ENCODE data around the gene ZNF556. TPM values are rescaled to one million over a fixed set of nuclear protein-coding genes. Genes with fewer than 3 reads are reported as not detected.

ZNF556 gene
- total RNA-seq, 1 experiment from 2014 or later: not detected

DNA sequence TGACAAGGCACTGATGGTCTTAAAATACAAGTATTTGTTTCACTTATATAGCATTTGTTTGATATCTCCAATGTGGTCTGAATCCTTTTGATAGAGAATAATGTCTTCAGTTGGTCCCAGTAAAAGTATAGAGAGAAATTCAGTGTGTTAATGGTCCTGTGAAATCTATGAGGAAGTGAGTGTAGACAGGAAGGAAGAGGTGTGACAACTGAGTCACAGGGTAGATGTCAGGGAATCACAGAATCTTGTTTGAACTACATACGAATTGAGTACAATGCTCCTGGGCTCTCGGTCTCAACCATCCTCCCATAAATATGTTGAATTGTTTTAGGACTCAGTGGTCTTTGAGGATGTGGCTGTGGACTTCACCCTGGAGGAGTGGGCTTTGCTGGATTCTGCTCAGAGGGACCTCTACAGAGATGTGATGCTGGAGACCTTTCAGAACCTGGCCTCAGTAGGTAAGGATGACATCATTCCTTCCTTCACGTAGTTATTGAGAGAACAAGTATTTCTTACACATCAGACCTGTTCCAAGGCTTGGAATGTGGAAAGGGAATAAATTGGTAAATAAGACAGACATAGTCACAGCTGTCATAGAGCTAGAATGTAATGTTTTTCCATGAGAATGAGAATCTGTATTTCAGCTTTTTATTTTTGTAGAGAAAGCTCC is 16.7 kb upstream of the ZNF556 start:
- no TSS peak for BruUV-seq (replicated peaks)
- intact Hi-C loops (cut with micrococcal nuclease): no loop called here
- Histone ChIP-seq H4K20me1 (ENCODE audit: insufficient read depth) (no peaks in the 10 kb centered on the region), H3K9me3 (ENCODE audit: control insufficient read depth in 1 of 2, insufficient read depth in 1 of 2, low read depth in 1 of 2, low read length in 2 of 2) (peaks cover 24 to 35% of the 10 kb centered on the region in 2 experiments; a peak in 3 of 4 replicates), H2AFZ (ENCODE audit: low read depth, low read length, poor library complexity, severe bottlenecking) (no peak overlapping the region), H3K4me1 (ENCODE audit: control insufficient read depth in 1 of 2, insufficient read depth in 2 of 2, low read length in 2 of 2) (no peaks in the 10 kb centered on the region), H3K79me2 (ENCODE audit: insufficient read depth, low read length) (no peaks in the 10 kb centered on the region), H3K9me2 (ENCODE audit: insufficient read depth) (no peaks in the 10 kb centered on the region), H3K4me3 (replicated peaks in 1 of 2; ENCODE audit: low read depth in 1 of 2, low read length in 2 of 2) (no peak overlapping the region), H3K27me3 (ENCODE audit: insufficient read depth, low read length) (no peaks in the 10 kb centered on the region), H3K4me2 (ENCODE audit: low read length) (no peak overlapping the region), H3K9ac (ENCODE audit: low read length) (no peak overlapping the region), H3K27ac (ENCODE audit: low read depth, low read length) (no peak overlapping the region), H3K36me3 (ENCODE audit: control insufficient read depth in 1 of 2, insufficient read depth in 2 of 2, low read length in 2 of 2) (peaks cover 7 to 24% of the 10 kb centered on the region in 2 experiments)
- TF ChIP-seq FOSL1 (IDR thresholded peaks at IDR 0.05; ENCODE audit: low read depth) (no peak), SRF (IDR thresholded peaks at IDR 0.05; ENCODE audit: low read depth) (no peak), POLR2AphosphoS5 (IDR thresholded peaks at IDR 0.05; ENCODE audit: low read depth, low read length) (no peak), SP1 (IDR thresholded peaks at IDR 0.05; ENCODE audit: low read depth) (no peak), CEBPB (IDR thresholded peaks at IDR 0.05; ENCODE audit: low read depth) (no peak), TCF7L2 (IDR thresholded peaks at IDR 0.05; ENCODE audit: borderline replicate concordance, extremely low read depth, insufficient read depth, insufficient read length) (no peak)
- CTCF ChIA-PET: no interaction called here
- ATAC-seq (no peak), DNase-seq (ENCODE audit: low read depth, low spot score) (no peak)
- RAD21 ChIA-PET (ENCODE audit: low non-redundant PET in 1 of 2, low total read pairs in 2 of 2, uncharacterized antibody in 2 of 2, unreplicated experiment in 2 of 2): no interaction called here
- POLR2A ChIA-PET: no interaction called here

DNA sequence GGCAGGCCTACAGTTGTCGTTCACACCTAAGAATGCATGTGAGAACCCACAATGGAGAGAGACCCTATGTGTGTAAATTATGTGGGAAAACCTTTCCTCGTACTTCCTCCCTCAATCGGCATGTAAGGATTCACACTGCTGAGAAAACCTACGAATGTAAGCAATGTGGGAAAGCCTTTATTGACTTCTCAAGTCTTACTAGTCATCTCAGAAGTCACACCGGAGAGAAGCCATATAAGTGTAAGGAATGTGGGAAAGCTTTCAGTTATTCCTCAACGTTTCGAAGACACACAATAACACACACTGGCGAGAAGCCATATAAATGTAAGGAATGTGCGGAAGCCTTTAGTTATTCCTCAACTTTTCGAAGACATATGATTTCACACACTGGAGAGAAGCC is 14.5 kb upstream of the ZNF556 start:
- RAD21 ChIA-PET (ENCODE audit: low non-redundant PET in 1 of 2, low total read pairs in 2 of 2, uncharacterized antibody in 2 of 2, unreplicated experiment in 2 of 2): no interaction called here
- Histone ChIP-seq H3K36me3 (ENCODE audit: control insufficient read depth in 1 of 2, insufficient read depth in 2 of 2, low read length in 2 of 2) (peaks cover 7 to 24% of the 10 kb centered on the region in 2 experiments), H3K4me1 (ENCODE audit: control insufficient read depth in 1 of 2, insufficient read depth in 2 of 2, low read length in 2 of 2) (no peaks in the 10 kb centered on the region), H3K4me3 (replicated peaks in 1 of 2; ENCODE audit: low read depth in 1 of 2, low read length in 2 of 2) (no peak overlapping the region), H3K79me2 (ENCODE audit: insufficient read depth, low read length) (no peaks in the 10 kb centered on the region), H3K9me2 (ENCODE audit: insufficient read depth) (no peaks in the 10 kb centered on the region), H3K9me3 (ENCODE audit: control insufficient read depth in 1 of 2, insufficient read depth in 1 of 2, low read depth in 1 of 2, low read length in 2 of 2) (peaks cover 24 to 35% of the 10 kb centered on the region in 2 experiments; a peak in 3 of 4 replicates), H3K4me2 (ENCODE audit: low read length) (no peak overlapping the region), H4K20me1 (ENCODE audit: insufficient read depth) (no peaks in the 10 kb centered on the region), H3K9ac (ENCODE audit: low read length) (no peak overlapping the region), H3K27me3 (ENCODE audit: insufficient read depth, low read length) (no peaks in the 10 kb centered on the region), H3K27ac (ENCODE audit: low read depth, low read length) (no peak overlapping the region), H2AFZ (ENCODE audit: low read depth, low read length, poor library complexity, severe bottlenecking) (no peak overlapping the region)
- CTCF ChIA-PET: no interaction called here
- intact Hi-C loops (cut with micrococcal nuclease): no loop called here
- POLR2A ChIA-PET: no interaction called here
- ATAC-seq (no peak), DNase-seq (ENCODE audit: low read depth, low spot score) (no peak)
- TF ChIP-seq, protein P1, sequence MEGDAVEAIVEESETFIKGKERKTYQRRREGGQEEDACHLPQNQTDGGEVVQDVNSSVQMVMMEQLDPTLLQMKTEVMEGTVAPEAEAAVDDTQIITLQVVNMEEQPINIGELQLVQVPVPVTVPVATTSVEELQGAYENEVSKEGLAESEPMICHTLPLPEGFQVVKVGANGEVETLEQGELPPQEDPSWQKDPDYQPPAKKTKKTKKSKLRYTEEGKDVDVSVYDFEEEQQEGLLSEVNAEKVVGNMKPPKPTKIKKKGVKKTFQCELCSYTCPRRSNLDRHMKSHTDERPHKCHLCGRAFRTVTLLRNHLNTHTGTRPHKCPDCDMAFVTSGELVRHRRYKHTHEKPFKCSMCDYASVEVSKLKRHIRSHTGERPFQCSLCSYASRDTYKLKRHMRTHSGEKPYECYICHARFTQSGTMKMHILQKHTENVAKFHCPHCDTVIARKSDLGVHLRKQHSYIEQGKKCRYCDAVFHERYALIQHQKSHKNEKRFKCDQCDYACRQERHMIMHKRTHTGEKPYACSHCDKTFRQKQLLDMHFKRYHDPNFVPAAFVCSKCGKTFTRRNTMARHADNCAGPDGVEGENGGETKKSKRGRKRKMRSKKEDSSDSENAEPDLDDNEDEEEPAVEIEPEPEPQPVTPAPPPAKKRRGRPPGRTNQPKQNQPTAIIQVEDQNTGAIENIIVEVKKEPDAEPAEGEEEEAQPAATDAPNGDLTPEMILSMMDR (IDR thresholded peaks at IDR 0.05 in 2 of 3, conservative IDR thresholded peaks at IDR 0.05 in 1 of 3; ENCODE audit: borderline replicate concordance in 1 of 3, insufficient read depth in 1 of 3, low read depth in 2 of 3, low read length in 2 of 3): no peak
- TF ChIP-seq ZFX (IDR thresholded peaks at IDR 0.05): no peak
- BruUV-seq (replicated peaks): no TSS peak

Data from HCT116 (cell line).